Spleen (tissue), 7 donors: ENCODE data around the gene NSMCE4A.

Source experiments
- CTCF ChIP-seq, 11 experiments: fragments of 200-600 bp in 7 of 11; fragments of 450-650 bp in 4 of 11; sonication (generic) in 4 of 11; IDR thresholded peaks in 8 of 11; conservative IDR thresholded peaks in 3 of 11; 1 replicate in 7 of 11; 2 replicates in 4 of 11; pipeline versions ENCODE4 v1.4.0 to v1.8.0; 2016 to 2021; ENCODE audit warnings: antibody characterized with exemption in 11 of 11, inconsistent platforms in 4 of 11, mild to moderate bottlenecking in 1 of 11
- POLR2A ChIP-seq, 3 donors: fragments of 450-650 bp; IDR thresholded peaks; one replicate each; pipeline ENCODE4 v1.5.1; 2017; ENCODE audit warnings: antibody characterized with exemption in 3 of 3, mild to moderate bottlenecking in 1 of 3
- POLR2AphosphoS5 ChIP-seq, 3 donors: sonication (generic); formaldehyde crosslinking; IDR thresholded peaks; one replicate each; pipeline ENCODE4 v1.5.1; 2017; ENCODE audit warnings: antibody characterized with exemption in 3 of 3
- donor health status: DM: no; HTN: no; CAD: no; lungs with moderate emphysema.
- donor health status: DM: no; HTN: no; CAD: no.
- donor health status: DM: no; HTN: no; CAD: no.

- no peak for TF ChIP-seq CTCF (IDR thresholded peaks at IDR 0.05 in 8 of 11, conservative IDR thresholded peaks at IDR 0.05 in 3 of 11)
- no peak for TF ChIP-seq POLR2A (IDR thresholded peaks at IDR 0.05)
- no peak for TF ChIP-seq POLR2AphosphoS5 (IDR thresholded peaks at IDR 0.05)
These were observed 32.1 kb downstream of the NSMCE4A start for GRCh38 chr10:121942749-121943416.
